ENCODE results near the gene ARMS2. TPM values are rescaled to one million over a fixed set of nuclear protein-coding genes. Genes with fewer than 3 reads are reported as not detected.

The ARMS2 gene
- total RNA-seq, 1 experiment from 2014 or later = not detected

GRCh38 chr10:122446668-122447423 lies 7.6 kb upstream of the ARMS2 start:
- in situ Hi-C loops (cut with HindIII; ENCODE audit: low pct_unique_long_range_greater_than_20kb, low sequenced_read_pairs) = no loop called here
- DNase-seq (ENCODE audit: low read depth) = peak; percentile 53

GRCh38 chr10:122448600-122448999 lies 5.9 kb upstream of the ARMS2 start:
- in situ Hi-C loops (cut with HindIII; ENCODE audit: low pct_unique_long_range_greater_than_20kb, low sequenced_read_pairs) = no loop called here
- DNase-seq (ENCODE audit: low read depth) = no peak

DNA sequence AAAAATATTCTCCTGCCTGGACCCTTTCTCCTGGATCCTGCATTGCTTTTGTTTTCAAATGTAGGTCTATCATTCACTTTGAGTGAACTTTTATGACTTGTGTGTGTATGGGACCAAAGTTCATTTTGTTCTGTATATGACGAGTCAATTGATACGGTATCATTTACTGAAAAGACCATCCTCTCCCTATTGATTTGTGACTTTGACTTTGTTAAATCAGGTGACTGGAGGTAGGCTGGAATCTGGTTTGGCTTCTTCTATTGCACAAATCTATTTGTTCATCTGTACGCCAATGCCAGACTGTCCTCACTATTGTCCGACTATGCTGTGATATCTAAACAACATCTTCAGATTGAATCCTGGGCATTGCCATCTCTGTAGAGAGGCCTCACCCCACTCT lies 5.3 kb upstream of the ARMS2 start:
- DNase-seq (ENCODE audit: low read depth) = no peak
- in situ Hi-C loops (cut with HindIII; ENCODE audit: low pct_unique_long_range_greater_than_20kb, low sequenced_read_pairs) = no loop called here

- in situ Hi-C loops (cut with HindIII; ENCODE audit: low pct_unique_long_range_greater_than_20kb, low sequenced_read_pairs) = no loop called here
- DNase-seq (ENCODE audit: low read depth) = no peak
These were observed 4.0 kb upstream of the ARMS2 start for GRCh38 chr10:122450353-122450990.

DNA sequence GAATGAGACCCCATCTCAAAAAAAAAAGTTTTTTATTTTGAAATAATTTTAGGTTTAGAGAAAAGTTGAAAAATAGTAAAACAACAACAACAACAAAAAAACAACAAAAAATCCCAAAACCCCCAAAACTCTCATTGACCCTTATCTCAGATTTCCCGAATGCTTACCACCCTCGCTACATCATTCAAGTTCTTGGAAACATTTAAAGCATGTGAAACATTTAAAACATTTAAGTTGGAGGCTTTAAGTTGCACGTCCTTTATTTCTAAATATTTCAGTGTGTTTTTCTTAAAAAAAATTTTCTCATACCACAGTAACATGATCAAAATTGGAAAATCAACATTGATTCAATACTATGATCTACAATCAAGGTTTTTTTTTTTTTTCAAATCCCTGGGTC lies 382 bp upstream of the ARMS2 start:
- in situ Hi-C loops (cut with HindIII; ENCODE audit: low pct_unique_long_range_greater_than_20kb, low sequenced_read_pairs) = no loop called here
- DNase-seq (ENCODE audit: low read depth) = no peak

DNA sequence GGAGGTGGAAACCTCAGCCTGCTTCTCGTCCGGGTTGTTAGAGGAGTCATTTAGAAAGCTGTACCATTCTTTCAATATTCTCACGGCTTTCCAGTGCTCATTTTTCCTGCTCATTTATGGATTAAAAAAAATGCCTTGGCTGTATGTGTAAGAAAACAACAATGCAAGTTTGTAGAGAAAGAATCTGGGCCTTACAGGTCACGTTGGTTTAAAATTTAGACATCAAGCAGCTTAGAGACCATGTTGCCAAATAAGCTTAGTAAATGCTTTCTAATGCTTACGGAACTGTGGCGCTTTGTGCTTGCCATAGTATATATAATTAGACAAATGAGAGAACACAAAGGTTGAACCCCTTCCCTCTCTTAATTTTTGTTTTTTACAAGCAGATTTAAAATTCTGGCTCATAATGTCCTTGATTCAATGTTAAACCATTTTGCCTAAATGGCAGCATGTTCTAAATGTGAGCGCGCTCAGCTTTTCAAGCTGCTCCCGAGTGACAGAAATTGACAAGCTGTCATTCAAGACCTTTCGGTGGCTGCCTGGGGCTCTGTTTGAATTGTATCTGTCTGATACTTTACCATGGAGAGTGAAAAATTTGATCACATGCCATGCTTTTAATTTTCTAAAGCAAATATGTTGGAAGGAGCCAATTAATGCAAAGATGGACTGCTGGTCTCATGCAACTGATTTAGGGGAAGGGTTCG lies 1.1 kb downstream of the ARMS2 start:
- in situ Hi-C loops (cut with HindIII; ENCODE audit: low pct_unique_long_range_greater_than_20kb, low sequenced_read_pairs) = no loop called here

DNA sequence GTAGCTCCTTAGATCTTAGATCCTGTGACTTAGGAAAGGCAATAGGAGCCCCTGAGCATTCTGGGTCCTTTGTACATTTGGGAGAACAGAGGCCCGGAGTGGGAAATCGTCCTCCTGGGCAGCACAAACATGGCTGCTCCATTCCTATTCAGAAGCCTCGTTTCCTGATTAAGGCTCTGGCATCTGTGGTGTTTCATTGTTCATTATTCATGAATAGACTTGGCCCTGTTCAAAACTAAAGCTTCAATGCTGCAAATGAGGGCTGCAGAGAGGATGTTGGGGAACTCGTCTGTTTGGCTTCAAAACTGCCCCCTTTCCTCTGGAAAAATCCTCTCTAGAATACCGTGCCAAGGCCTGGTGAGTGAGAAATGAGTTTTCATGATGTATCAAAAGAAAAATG lies 3.5 kb downstream of the ARMS2 start:
- in situ Hi-C loops (cut with HindIII; ENCODE audit: low pct_unique_long_range_greater_than_20kb, low sequenced_read_pairs) = no loop called here
- DNase-seq (ENCODE audit: low read depth) = no peak

More for the DNA sequence above, 1.1 kb downstream of the ARMS2 start:
- DNase-seq (ENCODE audit: low read depth) = no peak

DNA sequence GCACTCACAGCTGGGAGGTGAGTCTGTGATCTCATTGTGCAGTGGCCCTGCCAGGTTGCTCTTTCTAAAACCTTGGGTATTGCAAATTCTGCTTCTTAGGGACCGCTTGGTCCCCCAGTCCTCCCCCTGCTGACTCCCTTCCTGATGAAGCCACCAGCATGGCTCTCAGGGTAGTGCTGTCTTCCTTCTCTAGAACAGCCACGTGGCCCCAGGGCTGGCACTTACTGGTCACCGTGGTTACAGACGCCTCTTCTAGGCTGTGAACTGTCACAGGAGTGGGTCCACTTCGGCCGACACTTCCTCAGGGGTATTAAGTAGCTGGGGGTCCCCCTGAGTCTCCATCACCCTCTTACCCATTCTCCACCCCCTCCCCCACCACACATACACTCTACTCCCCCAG lies 4.2 kb downstream of the ARMS2 start:
- DNase-seq (ENCODE audit: low read depth) = no peak
- in situ Hi-C loops (cut with HindIII; ENCODE audit: low pct_unique_long_range_greater_than_20kb, low sequenced_read_pairs) = no loop called here

- in situ Hi-C loops (cut with HindIII; ENCODE audit: low pct_unique_long_range_greater_than_20kb, low sequenced_read_pairs) = no loop called here
- DNase-seq (ENCODE audit: low read depth) = no peak
These were observed 5.3 kb downstream of the ARMS2 start for GRCh38 chr10:122459561-122460273.

- no peak for DNase-seq (ENCODE audit: low read depth)
- in situ Hi-C loops (cut with HindIII; ENCODE audit: low pct_unique_long_range_greater_than_20kb, low sequenced_read_pairs) = no loop called here
These were observed 6.4 kb downstream of the ARMS2 start for GRCh38 chr10:122460891-122461293.

DNA sequence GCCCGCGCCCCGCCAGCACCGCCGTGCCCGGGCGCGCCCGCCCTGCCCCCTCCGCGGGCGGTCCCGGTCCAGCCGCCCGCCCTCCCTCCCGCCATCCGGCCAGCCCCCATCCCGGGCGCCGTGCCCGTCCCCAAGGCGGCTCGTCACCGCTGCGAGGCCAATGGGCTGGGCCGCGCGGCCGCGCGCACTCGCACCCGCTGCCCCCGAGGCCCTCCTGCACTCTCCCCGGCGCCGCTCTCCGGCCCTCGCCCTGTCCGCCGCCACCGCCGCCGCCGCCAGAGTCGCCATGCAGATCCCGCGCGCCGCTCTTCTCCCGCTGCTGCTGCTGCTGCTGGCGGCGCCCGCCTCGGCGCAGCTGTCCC lies 6.9 kb downstream of the ARMS2 start, which contains the start of gene HTRA1:
HTRA1 (plus strand) TSS at position 187 of the 362 bp plus-strand sequence; CDS start at position 287, 100 bp downstream.
- peak; percentile 71 for DNase-seq (ENCODE audit: low read depth)
- in situ Hi-C loops (cut with HindIII; ENCODE audit: low pct_unique_long_range_greater_than_20kb, low sequenced_read_pairs) = no loop called here

- no peak for DNase-seq (ENCODE audit: low read depth)
- in situ Hi-C loops (cut with HindIII; ENCODE audit: low pct_unique_long_range_greater_than_20kb, low sequenced_read_pairs) = no loop called here
These were observed 7.5 kb downstream of the ARMS2 start for GRCh38 chr10:122461729-122462532.

DNA sequence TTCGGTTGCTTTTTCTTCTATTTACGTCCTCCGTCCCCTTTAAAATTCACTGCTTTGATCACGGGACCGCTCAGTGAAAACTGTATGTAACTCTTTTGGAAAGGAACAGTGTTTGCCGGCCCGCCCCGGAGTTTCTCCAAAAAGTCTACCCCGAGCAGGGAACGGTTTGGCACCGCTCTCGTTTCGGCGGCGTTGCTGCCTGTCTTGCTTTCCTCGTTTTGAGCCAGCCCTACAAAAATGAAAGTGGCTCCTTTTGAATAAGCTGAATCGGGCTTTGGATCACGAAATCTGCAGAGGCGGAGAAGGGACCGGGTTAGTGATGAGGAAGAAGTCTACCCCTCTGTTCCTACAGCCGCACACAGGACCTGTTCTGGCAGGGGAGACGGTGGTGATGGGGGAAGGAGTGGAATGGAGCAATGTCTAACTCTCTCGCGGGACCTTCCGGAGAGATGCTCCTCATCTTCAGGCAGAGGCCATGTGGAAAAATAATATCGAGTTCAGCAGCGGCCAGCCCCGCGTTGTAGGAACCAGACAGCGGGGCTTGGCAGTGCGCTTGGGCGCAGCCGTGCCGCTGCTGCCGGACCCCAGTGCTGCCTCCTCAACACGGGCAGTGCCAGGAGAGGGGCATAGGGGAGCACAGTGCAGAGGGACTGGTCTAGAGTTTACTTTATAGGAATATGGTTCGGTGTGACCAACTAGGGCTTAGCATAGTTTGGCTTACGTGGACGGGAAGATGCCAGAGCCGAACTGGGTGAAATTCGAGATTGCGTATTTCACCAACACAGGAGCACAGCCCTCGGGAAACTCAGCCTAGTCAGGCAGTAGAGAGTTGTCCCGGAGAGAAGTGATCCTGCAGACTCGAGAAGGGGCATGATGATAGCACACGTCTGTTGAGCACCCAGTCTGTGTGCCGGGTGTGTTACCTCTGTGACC lies 8.3 kb downstream of the ARMS2 start:
- in situ Hi-C loops (cut with HindIII; ENCODE audit: low pct_unique_long_range_greater_than_20kb, low sequenced_read_pairs) = no loop called here

GRCh38 chr10:122463466-122464249 lies 9.2 kb downstream of the ARMS2 start:
- in situ Hi-C loops (cut with HindIII; ENCODE audit: low pct_unique_long_range_greater_than_20kb, low sequenced_read_pairs) = no loop called here
- DNase-seq (ENCODE audit: low read depth) = no peak

More for the DNA sequence above, 8.3 kb downstream of the ARMS2 start:
- DNase-seq (ENCODE audit: low read depth) = no peak

GRCh38 chr10:122464250-122464510 lies 9.7 kb downstream of the ARMS2 start:
- no peak for DNase-seq (ENCODE audit: low read depth)
- in situ Hi-C loops (cut with HindIII; ENCODE audit: low pct_unique_long_range_greater_than_20kb, low sequenced_read_pairs) = no loop called here

DNA sequence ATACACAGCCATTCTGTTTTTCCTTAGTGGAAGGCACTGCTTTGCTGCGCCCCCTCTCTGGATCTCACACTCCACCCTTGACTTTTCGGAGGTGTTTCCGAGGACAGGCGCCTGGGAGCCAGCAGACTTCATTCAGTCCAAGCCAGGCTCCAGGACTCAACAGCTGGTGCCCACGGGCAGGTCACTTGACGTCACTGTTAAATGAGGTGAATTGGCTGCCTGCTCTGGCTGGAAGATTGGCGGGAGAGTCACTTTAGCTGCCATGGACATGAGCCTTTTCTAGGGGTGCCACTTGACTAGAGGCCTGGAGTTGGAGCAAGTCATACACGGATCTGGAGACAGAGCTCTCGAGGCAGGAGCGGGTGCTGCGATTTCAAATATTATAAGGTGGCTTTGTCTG lies 10.1 kb downstream of the ARMS2 start:
- in situ Hi-C loops (cut with HindIII; ENCODE audit: low pct_unique_long_range_greater_than_20kb, low sequenced_read_pairs) = no loop called here
- DNase-seq (ENCODE audit: low read depth) = no peak

Measured in Caki2 (cell line).